ENCODE results near the gene TCP10L.
"Not testable (repeated sequence)": the region's sequence is repeated elsewhere in the genome, so short reads cannot be mapped to it uniquely, and the experiment has no call there.

TCP10L gene

DNA sequence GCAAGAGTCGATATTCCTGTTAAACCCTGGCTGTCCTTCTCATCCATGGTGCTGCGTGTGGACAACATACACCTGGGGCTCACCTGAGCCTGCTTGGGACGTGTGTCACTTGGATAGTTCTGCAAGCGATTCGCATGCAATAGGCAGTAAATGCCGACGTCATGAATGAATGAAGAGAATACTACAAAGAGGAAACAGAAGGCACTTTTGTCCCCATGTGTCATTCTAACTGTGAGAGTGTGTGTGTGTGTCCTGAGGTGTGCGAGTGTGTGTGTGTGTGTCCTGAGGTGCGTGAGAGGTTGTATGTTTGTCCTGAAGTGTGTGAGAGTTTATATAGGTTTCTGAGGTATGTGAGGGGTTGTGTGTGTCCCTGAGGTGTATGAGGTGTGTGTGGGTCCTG is 647 bp upstream of the TCP10L start:
- ATAC-seq (no peak), DNase-seq (no peak)

GRCh38 chr21:32584472-32584871 is 851 bp downstream of the TCP10L start:
- ATAC-seq (no peak), DNase-seq (no peak)

GRCh38 chr21:32581732-32582131 is 3.6 kb downstream of the TCP10L start:
- ATAC-seq (no peak), DNase-seq (no peak)

- DNase-seq, result no peak
- no peak for ATAC-seq
These were observed 4.4 kb downstream of the TCP10L start for GRCh38 chr21:32580949-32581348.

- DNase-seq (peak; percentile 28), ATAC-seq (peak; percentile 66)
These were observed 7.1 kb downstream of the TCP10L start for GRCh38 chr21:32578107-32578691.

GRCh38 chr21:32576011-32576410 is 9.3 kb downstream of the TCP10L start:
- DNase-seq (no peak), ATAC-seq (no peak)

- DNase-seq (no peak), ATAC-seq (no peak)
These were observed 10.1 kb downstream of the TCP10L start for GRCh38 chr21:32574946-32575925.

GRCh38 chr21:32572574-32573420 is 12.5 kb downstream of the TCP10L start:
- no peak for DNase-seq

GRCh38 chr21:32570456-32570855 is 14.9 kb downstream of the TCP10L start:
- ATAC-seq (no peak), DNase-seq (no peak)

More at GRCh38 chr21:32572574-32573420, 12.5 kb downstream of the TCP10L start:
- ATAC-seq, result no peak

DNA sequence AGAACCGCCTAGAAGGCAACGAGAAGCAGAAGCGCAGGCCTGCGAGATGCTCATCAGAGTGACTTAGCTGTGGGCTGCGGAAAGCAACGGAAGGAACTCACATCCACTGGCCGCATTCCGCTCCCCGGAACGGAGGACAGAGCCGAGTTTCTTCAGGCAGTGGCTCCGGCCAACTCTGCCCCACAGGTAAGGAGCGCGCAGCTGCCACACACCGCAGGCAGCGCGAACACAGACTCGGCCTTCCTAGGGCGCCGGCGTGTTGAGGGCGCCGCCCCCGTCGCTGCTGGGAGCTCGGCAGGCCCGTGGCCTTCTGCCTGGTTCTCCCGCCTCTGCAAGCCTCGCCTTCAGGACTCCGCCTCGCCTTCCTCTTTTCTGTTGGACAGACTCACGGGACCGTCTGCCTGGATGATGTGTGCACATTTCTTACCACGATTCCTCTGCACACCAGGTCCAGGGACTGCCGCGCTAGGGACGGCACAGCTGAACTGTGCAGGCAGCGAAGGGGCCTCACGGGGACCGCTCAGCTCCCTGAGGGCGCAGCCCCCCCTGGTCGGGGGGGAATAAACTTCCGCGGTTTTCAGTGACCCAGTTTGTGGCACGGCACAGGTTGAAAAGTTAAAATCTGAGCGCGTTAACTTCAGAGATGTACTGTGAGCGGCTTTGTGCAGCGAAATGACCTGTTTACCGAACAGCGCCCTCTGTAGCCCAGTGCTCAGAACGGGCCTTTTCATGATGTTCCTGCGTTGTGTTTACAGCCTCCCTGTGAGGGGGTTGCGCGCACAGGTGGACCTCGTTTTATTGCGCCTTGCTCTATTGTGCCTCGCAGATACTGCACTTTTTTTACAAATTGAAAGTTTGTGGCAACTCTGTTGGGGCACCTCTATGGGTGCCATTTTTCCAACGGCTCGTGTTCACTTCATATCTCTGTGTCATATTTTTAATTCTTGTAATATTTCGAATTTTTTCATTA is 15.8 kb downstream of the TCP10L start:
- ATAC-seq (peak; percentile 92), DNase-seq (peak; percentile 84)

DNA sequence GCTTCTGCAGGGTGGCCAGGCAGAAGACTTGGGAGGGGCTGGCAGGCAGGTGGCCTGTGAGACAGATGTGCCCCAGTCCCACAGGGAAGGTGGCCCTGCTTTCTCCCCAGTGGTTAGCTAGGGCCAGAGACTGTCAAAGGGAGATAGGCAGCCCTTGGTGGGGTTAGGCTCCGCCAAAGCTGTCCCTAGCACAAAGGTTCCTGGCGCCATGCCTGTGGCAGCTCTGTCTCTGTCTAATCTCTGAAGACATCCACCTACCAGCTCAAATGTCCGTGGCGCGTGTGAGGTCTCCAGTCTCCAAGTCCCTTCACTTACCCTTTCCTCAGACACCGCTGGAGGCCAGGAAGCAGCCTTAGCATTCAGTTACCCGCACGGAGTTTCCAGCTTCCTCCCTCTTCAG is 17.7 kb downstream of the TCP10L start:
- ATAC-seq, result no peak
- no peak for DNase-seq

DNA sequence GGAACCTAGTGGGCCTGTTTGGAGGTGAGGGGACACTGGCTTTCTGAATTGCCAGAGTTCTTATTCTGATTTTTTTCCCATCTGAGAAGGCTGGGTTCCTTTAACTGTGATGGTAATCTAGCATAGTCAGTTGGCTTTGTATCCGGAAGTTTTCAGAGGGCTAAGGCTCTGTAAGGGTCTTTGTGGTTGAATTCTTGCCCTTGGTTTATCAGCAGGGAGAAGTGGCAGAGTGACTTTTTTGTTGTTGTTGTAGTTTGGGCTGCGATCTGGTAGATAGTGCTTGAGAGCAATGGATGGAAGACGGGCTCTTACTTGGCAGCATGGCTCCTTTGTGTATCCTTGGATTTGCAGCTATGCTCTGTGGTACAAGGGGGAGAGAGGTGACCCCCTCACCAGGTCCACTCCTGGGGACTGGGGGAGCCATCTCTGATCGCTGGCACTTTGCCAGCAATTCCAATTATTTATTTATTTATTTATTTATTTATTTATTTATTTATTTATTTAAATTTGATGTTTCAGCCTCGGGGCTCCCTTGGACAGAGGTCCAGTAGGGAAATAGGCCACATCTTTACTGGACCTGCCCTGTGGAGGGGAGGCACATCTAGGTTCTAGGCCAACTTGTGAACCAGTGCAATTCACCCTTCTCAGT is 18.5 kb downstream of the TCP10L start:
- ATAC-seq (no peak), DNase-seq (no peak)

DNA sequence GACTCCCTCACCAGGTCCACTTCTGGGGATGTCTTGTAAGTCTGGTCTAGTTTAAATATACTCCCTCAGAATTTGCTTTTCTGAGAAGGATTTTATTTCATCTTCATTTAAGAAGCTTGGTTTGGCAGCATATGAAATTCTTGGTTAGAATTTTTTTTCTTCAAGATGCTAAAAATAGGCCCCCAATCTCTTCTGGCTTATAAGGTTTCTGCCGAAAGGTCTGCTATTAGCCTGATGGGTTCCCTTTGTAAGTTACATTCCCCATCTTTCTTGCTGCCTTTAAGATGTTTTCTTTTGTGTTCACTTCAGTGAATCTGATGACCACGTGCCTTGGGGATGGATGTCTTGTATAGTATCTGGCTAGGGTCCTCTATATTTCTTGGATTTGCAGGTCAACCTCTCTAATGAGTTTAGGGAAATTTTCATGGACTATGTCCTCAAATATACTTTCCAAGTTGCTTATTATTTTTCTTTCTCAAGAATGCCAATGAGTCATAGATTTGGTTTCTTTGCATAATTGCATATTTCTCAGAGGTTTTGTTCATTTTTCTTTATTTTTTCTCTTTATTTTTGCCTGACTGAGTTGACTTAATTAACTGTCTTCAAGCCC is 19.4 kb downstream of the TCP10L start:
- ATAC-seq, result no peak
- DNase-seq, result no peak

- DNase-seq, result no peak
- no peak for ATAC-seq
These were observed 22.4 kb downstream of the TCP10L start for GRCh38 chr21:32562915-32563314.

GRCh38 chr21:32562426-32562825 is 22.9 kb downstream of the TCP10L start:
- DNase-seq (peak; percentile 35), ATAC-seq (no peak)

GRCh38 chr21:32561476-32561875 is 23.8 kb downstream of the TCP10L start:
- ATAC-seq, DNase-seq: not testable (repeated sequence)

DNA sequence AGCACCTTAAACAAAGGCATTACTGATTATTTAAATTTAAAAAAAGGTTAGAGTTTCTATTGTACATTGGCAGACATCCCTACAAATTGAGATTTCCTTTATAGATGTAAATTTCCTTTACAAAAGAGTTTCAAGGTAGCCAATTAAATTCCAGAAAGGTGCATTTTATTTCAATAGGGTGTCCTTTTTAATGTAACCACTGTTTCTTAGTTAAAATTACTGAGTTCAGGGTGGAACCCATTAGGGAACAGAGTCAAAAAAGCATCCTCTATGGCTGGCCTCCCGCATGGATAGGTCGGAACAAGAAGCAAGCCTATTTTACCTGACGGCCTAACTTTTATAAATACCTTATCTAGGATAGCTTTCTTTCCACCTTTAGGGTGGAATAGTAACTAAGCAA is 24.4 kb downstream of the TCP10L start:
- no peak for ATAC-seq
- no peak for DNase-seq

DNA sequence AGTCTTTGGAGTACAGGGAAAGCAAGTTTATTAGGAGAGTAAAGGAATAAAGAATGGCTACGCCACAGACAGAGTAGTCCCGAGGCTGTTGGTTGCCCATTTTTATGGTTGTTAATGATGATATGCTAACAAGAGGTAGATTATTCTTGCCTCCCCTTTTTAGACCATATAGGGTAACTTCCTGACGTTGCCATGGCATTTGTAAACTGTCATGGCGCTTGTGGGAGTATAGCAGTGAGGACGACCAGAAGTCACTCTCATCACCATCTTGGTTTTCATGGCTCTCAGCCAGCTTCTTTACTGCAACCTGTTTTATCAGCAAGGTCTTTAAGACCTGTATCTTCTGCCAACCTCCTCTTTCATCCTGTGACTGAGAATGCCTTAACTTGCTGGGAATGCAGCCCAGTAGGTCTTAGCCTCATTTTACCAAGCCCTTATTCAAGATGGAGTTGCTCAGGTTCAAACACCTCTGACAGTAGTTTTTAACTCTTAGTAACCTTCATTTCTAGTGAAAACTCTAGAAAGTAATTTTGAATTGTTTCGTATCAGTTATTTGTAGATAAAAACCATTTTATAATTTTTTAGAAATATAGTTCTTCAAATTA is 26.2 kb downstream of the TCP10L start:
- no peak for ATAC-seq
- no peak for DNase-seq

DNA sequence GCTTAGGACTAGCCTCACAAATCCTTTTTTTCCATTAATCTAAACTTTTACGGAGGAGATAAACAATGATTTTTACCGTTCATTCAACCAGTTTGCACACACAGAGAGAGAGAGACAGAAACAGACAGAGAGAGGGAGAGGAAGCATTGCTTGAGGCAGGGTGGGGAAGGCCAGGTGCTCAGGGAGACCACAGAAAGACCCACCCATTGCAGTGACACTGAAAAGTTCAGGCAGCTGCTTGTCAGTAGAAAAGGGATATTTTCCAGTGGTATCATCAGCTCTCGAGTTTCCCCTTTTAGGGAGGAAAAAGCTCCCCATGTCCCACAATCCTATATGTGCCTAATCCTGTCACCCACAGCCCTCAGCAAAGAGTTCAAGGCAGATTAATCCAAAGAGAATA is 27.2 kb downstream of the TCP10L start:
- ATAC-seq, result no peak
- no peak for DNase-seq

Data from stimulated activated naive CD8-positive, alpha-beta T cell treated with anti-CD3 and anti-CD28 coated beads, Interleukin-15, Interleukin-2, amounts not matched to agents 100 U/mL and 50 U/mL, for 24 hours (primary cell).